Bone marrow (tissue), 2 donors: Measurements from ENCODE around the gene PLIN5.

ENCODE experiments used
- DNase-seq, 2 donors: peaks; one replicate each; lab custom pipeline; 2025; lab: John Stamatoyannopoulos, UW

The PLIN5 gene

GRCh38 chr19:4487572-4487971, 47.5 kb downstream of the PLIN5 start:
- no peak for DNase-seq

DNA sequence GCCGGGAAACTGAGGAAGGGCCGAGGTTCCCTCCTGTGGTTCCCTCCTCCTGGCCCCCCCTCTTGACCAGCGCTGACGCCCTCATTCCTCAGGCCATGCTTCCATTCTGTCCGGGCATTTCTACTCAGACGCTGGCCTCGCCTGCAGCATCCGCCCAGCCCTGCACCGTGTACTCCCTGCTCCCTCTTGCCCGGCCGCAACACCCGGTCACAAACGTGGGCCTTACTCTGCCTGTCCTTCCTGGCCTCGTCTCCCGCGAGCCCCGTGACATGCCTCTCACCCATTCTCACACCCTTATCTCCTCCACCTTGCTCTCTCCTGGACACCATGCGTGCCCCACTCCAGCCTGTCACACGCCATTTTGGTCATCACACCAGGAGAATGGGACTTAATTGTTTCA, 51.6 kb downstream of the PLIN5 start:
- DNase-seq, result no peak

DNA sequence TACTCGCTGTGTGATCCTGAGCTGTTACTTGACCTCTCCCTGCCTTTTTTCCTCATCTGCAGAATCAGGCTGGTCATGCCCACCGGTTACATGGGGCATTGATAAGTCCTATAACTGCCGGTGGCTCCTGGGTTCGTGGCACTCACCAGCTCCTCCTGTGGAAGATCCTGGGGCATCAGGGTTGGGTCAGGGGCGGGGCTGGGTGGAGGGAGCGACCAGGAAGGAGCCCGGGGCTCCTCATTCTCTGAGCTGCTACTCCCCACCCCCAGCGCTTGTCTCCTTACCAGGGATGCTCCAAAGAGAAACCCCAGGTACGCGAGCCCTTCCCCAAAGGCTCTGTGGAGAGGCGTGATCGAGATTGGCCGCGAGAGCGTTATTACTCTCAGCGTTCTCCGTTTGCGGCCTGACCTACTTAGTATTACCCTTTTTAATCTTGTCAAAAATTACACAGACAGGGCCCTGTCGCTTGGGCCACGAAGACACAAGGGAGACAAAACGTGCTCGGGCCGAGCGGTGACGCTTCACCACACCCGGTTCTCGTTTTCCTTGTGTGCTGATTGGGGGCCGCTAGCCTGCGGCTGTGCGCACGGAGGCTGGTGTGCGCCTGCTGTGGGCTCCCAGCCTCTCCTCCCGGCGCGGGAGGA, 52.2 kb downstream of the PLIN5 start:
- no peak for DNase-seq

GRCh38 chr19:4477034-4477801, 57.8 kb downstream of the PLIN5 start:
- no peak for DNase-seq

- DNase-seq, result no peak
These were observed 60.5 kb downstream of the PLIN5 start for GRCh38 chr19:4474514-4475022.

DNA sequence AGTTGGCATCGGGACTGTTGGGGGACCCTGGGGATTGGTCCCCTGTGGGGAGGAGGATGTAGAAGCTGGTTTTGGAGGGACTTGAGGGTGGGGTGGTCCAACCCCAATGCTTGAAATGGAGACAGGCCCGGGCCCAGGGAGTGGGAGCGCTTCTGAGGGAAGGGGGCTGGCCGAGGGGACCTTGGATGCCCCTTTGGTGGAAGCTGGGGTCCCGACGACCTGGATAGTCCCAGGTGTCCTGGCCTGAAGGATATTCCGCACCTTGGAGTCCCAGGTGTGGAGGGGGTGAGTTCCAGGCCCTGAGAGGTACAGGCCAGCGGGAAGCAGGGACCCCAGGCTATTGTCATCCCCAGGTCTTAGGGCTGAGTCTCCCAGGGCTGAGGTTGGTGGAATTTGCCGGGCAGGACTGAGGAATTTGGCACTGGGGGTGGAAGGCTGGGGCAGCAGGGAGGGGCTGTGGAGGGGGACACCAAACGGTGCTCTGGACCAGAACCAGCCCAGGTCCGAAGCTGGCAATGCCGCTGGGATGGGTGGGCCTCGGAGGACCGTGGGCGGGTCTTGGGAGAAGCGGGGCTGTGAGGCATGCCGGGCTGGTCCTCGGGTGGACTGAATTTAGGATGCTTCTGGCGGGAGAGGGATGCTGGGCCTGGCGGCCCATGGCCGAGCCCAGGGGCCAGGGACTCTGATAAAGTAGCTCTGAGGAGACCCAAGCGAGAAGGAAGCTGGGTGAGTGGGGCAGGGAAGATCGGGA, 61.1 kb downstream of the PLIN5 start:
- no peak for DNase-seq

DNA sequence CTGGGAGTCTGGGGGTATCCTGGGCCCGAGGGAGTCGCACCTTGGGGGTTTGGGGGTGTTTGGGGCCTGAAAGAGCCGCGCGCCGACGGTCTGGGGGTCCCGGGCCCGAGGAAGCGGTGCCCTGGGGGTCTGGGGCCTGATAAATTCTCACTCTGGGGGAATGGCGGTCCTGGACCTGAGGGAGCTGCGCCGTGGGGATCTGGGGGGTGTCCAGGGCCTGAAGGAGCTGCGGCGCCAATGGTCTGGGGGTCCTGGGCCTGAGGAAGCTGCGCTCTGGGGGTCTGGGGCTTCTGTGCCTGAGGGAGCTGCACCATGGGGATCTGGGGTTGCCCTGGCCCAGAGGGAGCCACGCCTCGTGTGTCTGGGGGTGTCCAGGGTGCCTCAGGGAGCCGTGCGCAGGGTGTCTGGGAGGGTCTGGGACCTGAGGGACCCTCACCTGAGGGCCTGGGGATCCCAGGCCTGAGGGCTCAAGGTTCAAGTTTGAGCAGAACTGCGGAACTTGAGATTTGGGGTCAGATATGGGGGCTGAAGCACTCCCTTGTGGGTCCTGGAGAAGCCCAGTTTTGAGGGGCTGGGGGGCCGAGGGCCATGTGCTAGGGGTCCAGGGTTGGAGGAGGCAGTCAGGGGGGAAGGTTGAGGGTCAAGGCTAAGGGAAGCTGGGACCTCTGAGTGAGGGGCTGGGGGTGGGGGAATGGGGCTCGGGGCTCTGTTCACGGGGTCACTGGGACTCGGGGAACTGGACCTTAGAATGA, 61.8 kb downstream of the PLIN5 start:
- DNase-seq, result no peak
